AG04449 (cell line): ENCODE measurements around the gene PHPT1.

Experiments used
- CTCF ChIA-PET: fragments of 350-600 bp; formaldehyde crosslinking; extraction: SDS; loops from one replicate; lab custom pipeline; 2021; ENCODE audit warnings: antibody characterized with exemption; lab: Yijun Ruan, JAX
- POLR2A ChIA-PET: fragments of 400-600, 350-600 bp; formaldehyde crosslinking; extraction: SDS; loops from one replicate; lab custom pipeline; 2020; ENCODE audit warnings: antibody characterized with exemption, inconsistent platforms; lab: Yijun Ruan, JAX
- DNase-seq: peaks from one replicate; pipeline ENCODE4 v3.0.0-alpha.2; 2010; ENCODE audit warnings: low read depth, low spot score
- H3K4me3 ChIP-seq: 2 replicates; pipeline ENCODE4 v1.5.1; 2011; ENCODE audit warnings: low read depth, mild to moderate bottlenecking, control low read depth, low read length
- CTCF ChIP-seq: IDR thresholded peaks from one replicate; pipeline ENCODE4 v1.5.1; 2011; ENCODE audit warnings: mild to moderate bottlenecking, moderate library complexity, low read length, control low read depth, inconsistent platforms; ENCODE audit not compliant: insufficient read depth; ENCODE audit errors: missing control alignments

Gene PHPT1

GRCh38 chr9:136857166-136857565, 8.0 kb downstream of the PHPT1 start:
- H3K4me3 ChIP-seq, result no peak overlapping the region
- TF ChIP-seq CTCF, result no peak
- no peak for DNase-seq
- ChIA-PET CTCF (interaction anchor here (1.1 kb wide), 1 partner anchor 25 kb away, joined by 3 read pairs; no protein-coding TSS in a partner anchor), POLR2A (interaction anchor here (0.9 kb wide), 1 partner anchor 86 kb away, joined by 3 read pairs; no protein-coding TSS in a partner anchor)

GRCh38 chr9:136857581-136858412, 8.6 kb downstream of the PHPT1 start:
- TF ChIP-seq CTCF, result no peak
- DNase-seq, result no peak
- no peak overlapping the region for H3K4me3 ChIP-seq
- POLR2A ChIA-PET, result interaction anchor here (2.2 kb wide), 1 partner anchor 10 kb away, joined by 8 read pairs; no protein-coding TSS in a partner anchor
- CTCF ChIA-PET, result no interaction called here

- no peak overlapping the region for H3K4me3 ChIP-seq
- DNase-seq, result no peak
- TF ChIP-seq CTCF, result no peak
- CTCF ChIA-PET, result no interaction called here
- POLR2A ChIA-PET, result interaction anchor here (2.2 kb wide), 1 partner anchor 11 kb away, joined by 8 read pairs; no protein-coding TSS in a partner anchor
These were observed 9.2 kb downstream of the PHPT1 start for GRCh38 chr9:136858452-136858843.

GRCh38 chr9:136858844-136859757, 9.9 kb downstream of the PHPT1 start:
- ChIA-PET CTCF (no interaction called here), POLR2A (interaction anchor here (2.2 kb wide), 1 partner anchor 12 kb away, joined by 8 read pairs; no protein-coding TSS in a partner anchor)
- H3K4me3 ChIP-seq, result no peak overlapping the region
- DNase-seq, result no peak
- no peak for TF ChIP-seq CTCF

- ChIA-PET POLR2A (interaction anchor here (1.0 to 1.9 kb wide), 2 partner anchors 11 to 13 kb away, joined by 3 to 8 read pairs; partner anchors contain the start of gene PHPT1), CTCF (interaction anchor here (1.1 kb wide), 1 partner anchor 203 kb away, joined by 4 read pairs; no protein-coding TSS in a partner anchor)
These were observed 11.3 kb downstream of the PHPT1 start for GRCh38 chr9:136860529-136860928.

More at GRCh38 chr9:136860529-136860928, 11.3 kb downstream of the PHPT1 start:
- TF ChIP-seq CTCF, result no peak
- no peak for DNase-seq
- H3K4me3 ChIP-seq, result no peak overlapping the region
